RWPE2 (cell line): ENCODE measurements around the gene DIPK1C.

Source experiments
- ATAC-seq: fragments of 200-7000 bp; cut with Tn5 transposase; 3 replicates; pipeline ENCODE4 v1.9.1; 2021; ENCODE audit warnings: low read depth
- DNase-seq: peaks from one replicate; pipeline ENCODE4 v3.0.0-alpha.2; 2020; ENCODE audit warnings: low spot score
- H3K27ac ChIP-seq: fragments of 450-650 bp; 2 replicates; pipeline ENCODE4 v1.5.1; 2017; ENCODE audit warnings: mild to moderate bottlenecking; ENCODE audit not compliant: poor library complexity, severe bottlenecking
- H3K27me3 ChIP-seq: fragments of 250-450 bp; sonication (Bioruptor Pico); 2 replicates; pipeline ENCODE4 v1.5.1; 2021; ENCODE audit warnings: mild to moderate bottlenecking, moderate library complexity; ENCODE audit not compliant: insufficient read depth, poor library complexity, severe bottlenecking
- H3K36me3 ChIP-seq: fragments of 250-450 bp; sonication (Bioruptor Pico); 2 replicates; pipeline ENCODE4 v1.5.1; 2020; ENCODE audit warnings: low read depth, mild to moderate bottlenecking, moderate library complexity
- H3K4me1 ChIP-seq: fragments of 250-450 bp; sonication (Bioruptor Pico); 2 replicates; pipeline ENCODE4 v1.5.1; 2021; ENCODE audit warnings: mild to moderate bottlenecking, moderate library complexity; ENCODE audit not compliant: insufficient read depth, poor library complexity, severe bottlenecking
- H3K4me3 ChIP-seq: fragments of 250-450 bp; sonication (Bioruptor Pico); 2 replicates; pipeline ENCODE4 v1.5.1; 2021; ENCODE audit warnings: mild to moderate bottlenecking, moderate library complexity; ENCODE audit not compliant: severe bottlenecking
- H3K9me3 ChIP-seq: fragments of 250-450 bp; sonication (Bioruptor Pico); 2 replicates; pipeline ENCODE4 v1.5.1; 2021; ENCODE audit warnings: mild to moderate bottlenecking, moderate library complexity; ENCODE audit not compliant: severe bottlenecking
- TF ChIP-seq, protein P1 (sequence below): fragments of 450-650 bp; IDR thresholded peaks from one replicate; pipeline ENCODE4 v1.5.1; 2017; ENCODE audit warnings: mild to moderate bottlenecking, moderate library complexity; ENCODE audit not compliant: poor library complexity, severe bottlenecking

Gene DIPK1C

DNA sequence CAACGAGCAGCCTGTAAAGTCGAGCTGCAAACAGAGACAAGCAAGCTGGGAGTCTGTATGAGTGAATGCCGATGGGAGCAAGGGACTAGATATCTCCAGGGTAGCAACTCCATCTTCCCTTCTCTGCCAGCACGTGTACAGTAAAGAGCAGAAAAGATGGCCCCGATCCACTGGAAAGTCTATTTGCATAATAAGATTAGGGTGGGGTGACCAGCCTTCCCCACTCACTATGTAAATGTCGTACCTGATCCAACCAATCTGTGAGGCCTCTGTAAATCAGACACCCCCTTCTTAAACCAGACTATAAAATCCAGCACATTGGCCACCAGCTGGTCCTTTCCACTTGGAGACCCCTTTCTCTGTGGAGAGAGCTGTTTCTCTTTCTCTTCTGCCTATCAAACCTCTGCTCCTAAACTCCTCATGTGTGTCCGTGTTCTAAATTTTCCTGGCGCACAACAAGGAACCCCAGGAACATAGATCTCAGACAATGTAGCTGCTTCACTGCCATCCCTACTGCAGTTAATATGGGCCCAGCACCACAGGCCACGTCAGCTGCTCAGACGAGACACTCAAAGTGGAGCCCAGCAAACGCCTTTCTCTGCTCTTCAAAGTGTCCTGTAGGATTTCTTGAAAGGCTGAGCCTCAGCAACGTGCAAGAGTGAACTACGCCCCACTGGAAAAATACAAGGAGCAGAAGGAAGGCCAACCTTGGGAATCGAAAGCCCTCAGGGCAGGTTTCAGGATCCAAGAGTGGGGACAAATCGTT lies 26.1 kb downstream of the DIPK1C start:
- no peak for ATAC-seq
- no peak overlapping the region for H3K27ac ChIP-seq
- no peaks in the 10 kb centered on the region for H3K36me3 ChIP-seq
- DNase-seq: no peak
- H3K27me3 ChIP-seq: no peaks in the 10 kb centered on the region
- no peak overlapping the region for H3K4me3 ChIP-seq
- H3K9me3 ChIP-seq: no peaks in the 10 kb centered on the region
- H3K4me1 ChIP-seq: no peaks in the 10 kb centered on the region
- TF ChIP-seq, protein P1, sequence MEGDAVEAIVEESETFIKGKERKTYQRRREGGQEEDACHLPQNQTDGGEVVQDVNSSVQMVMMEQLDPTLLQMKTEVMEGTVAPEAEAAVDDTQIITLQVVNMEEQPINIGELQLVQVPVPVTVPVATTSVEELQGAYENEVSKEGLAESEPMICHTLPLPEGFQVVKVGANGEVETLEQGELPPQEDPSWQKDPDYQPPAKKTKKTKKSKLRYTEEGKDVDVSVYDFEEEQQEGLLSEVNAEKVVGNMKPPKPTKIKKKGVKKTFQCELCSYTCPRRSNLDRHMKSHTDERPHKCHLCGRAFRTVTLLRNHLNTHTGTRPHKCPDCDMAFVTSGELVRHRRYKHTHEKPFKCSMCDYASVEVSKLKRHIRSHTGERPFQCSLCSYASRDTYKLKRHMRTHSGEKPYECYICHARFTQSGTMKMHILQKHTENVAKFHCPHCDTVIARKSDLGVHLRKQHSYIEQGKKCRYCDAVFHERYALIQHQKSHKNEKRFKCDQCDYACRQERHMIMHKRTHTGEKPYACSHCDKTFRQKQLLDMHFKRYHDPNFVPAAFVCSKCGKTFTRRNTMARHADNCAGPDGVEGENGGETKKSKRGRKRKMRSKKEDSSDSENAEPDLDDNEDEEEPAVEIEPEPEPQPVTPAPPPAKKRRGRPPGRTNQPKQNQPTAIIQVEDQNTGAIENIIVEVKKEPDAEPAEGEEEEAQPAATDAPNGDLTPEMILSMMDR: no peak

- no peak overlapping the region for H3K27ac ChIP-seq
- ATAC-seq (no peak), DNase-seq (no peak)
These were observed 26.9 kb downstream of the DIPK1C start for GRCh38 chr18:74430231-74430630.

GRCh38 chr18:74429096-74429495 lies 28.0 kb downstream of the DIPK1C start:
- DNase-seq: no peak
- Histone ChIP-seq H3K27ac (no peak overlapping the region), H3K4me1 (no peaks in the 10 kb centered on the region), H3K9me3 (no peaks in the 10 kb centered on the region), H3K27me3 (no peaks in the 10 kb centered on the region), H3K4me3 (no peak overlapping the region), H3K36me3 (no peaks in the 10 kb centered on the region)
- TF ChIP-seq, protein P1: no peak
- ATAC-seq: no peak

More at GRCh38 chr18:74430231-74430630, 26.9 kb downstream of the DIPK1C start:
- Histone ChIP-seq H3K9me3 (no peaks in the 10 kb centered on the region), H3K4me3 (no peak overlapping the region), H3K4me1 (no peaks in the 10 kb centered on the region), H3K36me3 (no peaks in the 10 kb centered on the region), H3K27me3 (no peaks in the 10 kb centered on the region)
- TF ChIP-seq, protein P1: no peak

DNA sequence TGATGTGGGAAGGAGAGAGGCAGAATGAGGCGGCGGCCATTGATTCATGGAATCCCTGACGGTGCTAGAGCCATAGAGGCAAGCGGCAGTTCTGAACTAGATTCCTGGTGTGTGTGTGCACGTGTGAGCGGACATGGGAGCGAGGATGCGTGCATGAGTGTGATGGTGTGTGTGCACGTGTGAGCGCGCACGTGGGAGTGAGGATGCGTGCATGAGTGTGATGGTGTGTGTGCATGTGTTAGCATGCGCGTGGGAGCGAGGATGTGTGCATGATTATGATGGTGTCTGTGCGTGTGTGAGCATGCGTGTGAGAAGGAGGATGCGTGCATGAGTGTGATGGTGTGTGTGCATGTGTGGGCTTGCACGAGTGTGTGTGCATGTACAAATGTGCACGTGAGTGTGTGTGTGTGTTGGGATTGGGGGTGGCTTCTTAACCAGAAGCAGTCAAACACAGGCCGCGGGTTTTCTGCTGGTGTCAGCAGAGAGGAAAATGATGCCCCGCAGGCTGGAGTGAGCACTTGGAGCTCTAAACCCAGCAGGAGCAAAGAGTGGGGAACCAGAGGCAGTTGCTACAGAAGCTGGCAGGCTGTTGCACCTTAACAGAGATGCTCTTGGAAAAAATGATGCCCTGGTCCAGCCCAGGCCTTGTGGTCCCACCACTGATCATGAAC lies 29.5 kb downstream of the DIPK1C start:
- TF ChIP-seq, protein P1: no peak
- DNase-seq (no peak), ATAC-seq (no peak)
- H3K9me3 ChIP-seq: no peaks in the 10 kb centered on the region
- H3K27ac ChIP-seq: no peak overlapping the region
- H3K4me3 ChIP-seq: no peak overlapping the region
- no peaks in the 10 kb centered on the region for H3K27me3 ChIP-seq
- H3K4me1 ChIP-seq: no peaks in the 10 kb centered on the region
- no peaks in the 10 kb centered on the region for H3K36me3 ChIP-seq

DNA sequence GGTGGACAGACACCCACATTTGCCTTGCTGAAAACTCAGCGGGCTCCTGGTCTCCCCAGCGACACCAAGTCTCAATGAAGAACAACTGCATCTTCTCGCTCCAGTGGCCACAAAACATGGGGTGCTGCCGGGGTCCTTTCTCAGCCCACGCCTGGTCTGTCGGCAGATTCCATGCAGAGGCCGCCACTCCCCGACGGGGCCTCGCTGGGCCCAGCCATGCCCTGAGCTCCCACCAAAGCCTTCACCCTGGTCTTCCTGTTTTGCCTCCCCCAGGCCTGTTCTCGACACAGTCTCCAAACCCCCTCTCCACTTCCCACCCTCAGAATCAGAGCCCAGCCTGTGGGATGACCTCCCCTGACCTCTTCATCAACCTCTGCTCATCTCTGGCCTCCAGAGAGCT lies 31.2 kb downstream of the DIPK1C start:
- no peak for DNase-seq
- Histone ChIP-seq H3K9me3 (no peaks in the 10 kb centered on the region), H3K4me3 (no peak overlapping the region), H3K36me3 (no peaks in the 10 kb centered on the region), H3K27me3 (no peaks in the 10 kb centered on the region), H3K27ac (no peak overlapping the region), H3K4me1 (no peaks in the 10 kb centered on the region)
- TF ChIP-seq, protein P1: no peak
- ATAC-seq: no peak
